Measurements from ENCODE around the gene TLL1. TPM values are rescaled to one million over a fixed set of nuclear protein-coding genes. Genes with fewer than 3 reads are reported as not detected.

The TLL1 gene
- total RNA-seq, 1 donor from 2014 or later, result 48.0 TPM

DNA sequence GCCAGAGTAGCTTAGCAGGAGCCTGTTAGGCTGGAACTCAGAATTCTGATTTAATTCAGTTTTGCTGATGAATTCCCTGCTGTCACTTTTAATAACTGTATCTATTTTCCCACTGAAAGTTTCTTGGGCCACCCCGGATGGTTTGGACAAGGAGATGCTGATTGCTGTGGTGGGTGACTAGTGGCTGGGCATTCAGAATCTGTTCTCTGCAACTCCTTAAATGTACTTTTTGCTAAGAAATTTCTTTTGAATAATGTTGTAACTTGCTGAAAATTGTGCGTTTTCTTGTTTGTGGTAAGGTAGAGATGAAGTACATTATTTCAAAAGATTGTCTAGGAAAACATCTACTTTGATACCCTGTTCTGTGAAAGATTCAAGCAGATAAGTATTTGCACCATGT lies 2.4 kb downstream of the TLL1 start:
- H3K27ac Mint-ChIP-seq (ENCODE audit: unreplicated experiment), result peak overlapping the region; percentile 82
- peak overlapping the region; percentile 96 for H3K4me3 Mint-ChIP-seq (ENCODE audit: unreplicated experiment)
- TF ChIP-seq CTCF (IDR thresholded peaks at IDR 0.05; ENCODE audit: unreplicated experiment), result no peak
- H3K27me3 Mint-ChIP-seq (ENCODE audit: unreplicated experiment), result peaks cover 3% of the 10 kb centered on the region
- H3K4me1 Mint-ChIP-seq (ENCODE audit: unreplicated experiment), result peaks cover 62% of the 10 kb centered on the region
- H3K9me3 Mint-ChIP-seq (ENCODE audit: unreplicated experiment), result no peaks in the 10 kb centered on the region
- no peak for DNase-seq (ENCODE audit: low spot score)
- H3K36me3 Mint-ChIP-seq (ENCODE audit: low read depth, unreplicated experiment), result peaks cover 4% of the 10 kb centered on the region

- no peak for TF ChIP-seq CTCF (IDR thresholded peaks at IDR 0.05; ENCODE audit: unreplicated experiment)
These were observed 4.2 kb downstream of the TLL1 start for GRCh38 chr4:165877286-165877685.

GRCh38 chr4:165879641-165880040 lies 6.6 kb downstream of the TLL1 start:
- Mint-ChIP-seq H3K36me3 (ENCODE audit: low read depth, unreplicated experiment) (peaks cover 10% of the 10 kb centered on the region), H3K27ac (ENCODE audit: unreplicated experiment) (peak overlapping the region; percentile 75), H3K4me1 (ENCODE audit: unreplicated experiment) (peaks cover 57% of the 10 kb centered on the region), H3K4me3 (ENCODE audit: unreplicated experiment) (no peak overlapping the region), H3K9me3 (ENCODE audit: unreplicated experiment) (no peaks in the 10 kb centered on the region), H3K27me3 (ENCODE audit: unreplicated experiment) (peaks cover 3% of the 10 kb centered on the region)
- peak; percentile 38 for DNase-seq (ENCODE audit: low spot score)
- no peak for TF ChIP-seq CTCF (IDR thresholded peaks at IDR 0.05; ENCODE audit: unreplicated experiment)

More at GRCh38 chr4:165877286-165877685, 4.2 kb downstream of the TLL1 start:
- no peak overlapping the region for H3K4me3 Mint-ChIP-seq (ENCODE audit: unreplicated experiment)
- peaks cover 66% of the 10 kb centered on the region for H3K4me1 Mint-ChIP-seq (ENCODE audit: unreplicated experiment)
- H3K27ac Mint-ChIP-seq (ENCODE audit: unreplicated experiment), result no peak overlapping the region
- peaks cover 10% of the 10 kb centered on the region for H3K36me3 Mint-ChIP-seq (ENCODE audit: low read depth, unreplicated experiment)
- H3K27me3 Mint-ChIP-seq (ENCODE audit: unreplicated experiment), result peaks cover 3% of the 10 kb centered on the region
- no peak for DNase-seq (ENCODE audit: low spot score)
- no peaks in the 10 kb centered on the region for H3K9me3 Mint-ChIP-seq (ENCODE audit: unreplicated experiment)

DNA sequence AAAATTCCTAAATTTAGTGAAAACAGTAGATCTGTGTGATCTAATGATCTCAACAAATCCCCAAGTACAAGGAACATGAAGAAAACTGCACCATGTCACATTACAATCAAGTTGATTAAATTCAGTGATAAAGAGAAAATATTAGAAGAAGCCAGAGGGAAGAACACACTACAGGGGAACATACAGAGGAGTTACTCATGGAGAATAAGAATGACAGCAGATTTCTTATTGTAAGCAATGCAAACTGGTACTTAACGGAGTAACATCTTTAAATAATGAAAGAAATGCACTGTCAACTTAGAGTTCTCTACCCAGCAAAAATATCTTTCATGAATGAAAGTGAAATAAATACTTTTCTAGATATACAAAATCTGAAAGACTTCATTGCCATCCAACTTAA lies 21.1 kb downstream of the TLL1 start:
- H3K36me3 Mint-ChIP-seq (ENCODE audit: low read depth, unreplicated experiment), result peaks cover 63% of the 10 kb centered on the region
- peaks cover 7% of the 10 kb centered on the region for H3K9me3 Mint-ChIP-seq (ENCODE audit: unreplicated experiment)
- no peak for TF ChIP-seq CTCF (IDR thresholded peaks at IDR 0.05; ENCODE audit: unreplicated experiment)
- peaks cover 4% of the 10 kb centered on the region for H3K4me1 Mint-ChIP-seq (ENCODE audit: unreplicated experiment)
- no peak for DNase-seq (ENCODE audit: low spot score)
- H3K27me3 Mint-ChIP-seq (ENCODE audit: unreplicated experiment), result no peaks in the 10 kb centered on the region
- H3K4me3 Mint-ChIP-seq (ENCODE audit: unreplicated experiment), result peak overlapping the region; percentile 20
- H3K27ac Mint-ChIP-seq (ENCODE audit: unreplicated experiment), result no peak overlapping the region

DNA sequence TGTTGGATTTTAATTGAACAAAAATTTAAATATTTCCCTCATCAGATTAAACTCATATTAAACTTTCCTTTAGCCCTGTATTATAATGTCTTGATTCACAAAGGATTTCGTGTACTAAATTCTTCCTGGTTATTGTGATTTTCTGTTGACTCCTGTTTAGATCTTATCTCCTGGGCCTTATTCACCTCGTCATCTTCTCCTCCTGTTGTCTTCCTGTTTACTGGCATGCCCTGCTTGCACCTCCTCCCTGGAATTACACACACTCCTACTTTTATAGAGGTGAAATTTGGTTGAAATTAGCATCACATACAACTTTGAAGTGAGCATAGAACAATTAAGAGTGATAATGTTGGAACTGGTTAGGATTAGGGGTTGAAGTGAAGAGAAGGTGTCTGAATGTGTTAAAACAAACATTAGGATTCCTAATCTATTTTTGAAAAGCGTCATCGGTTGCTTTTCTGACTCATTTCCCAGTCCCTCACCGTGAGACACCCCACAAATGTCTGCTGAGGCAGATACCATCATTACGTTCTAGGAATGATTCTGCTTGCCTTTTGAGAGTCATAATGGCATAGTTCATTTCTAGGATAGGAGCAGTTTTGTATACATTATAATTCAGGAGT lies 32.5 kb downstream of the TLL1 start:
- no peak for TF ChIP-seq CTCF (IDR thresholded peaks at IDR 0.05; ENCODE audit: unreplicated experiment)

More for the DNA sequence above, 32.5 kb downstream of the TLL1 start:
- Mint-ChIP-seq H3K27ac (ENCODE audit: unreplicated experiment) (peak overlapping the region; percentile 93), H3K4me1 (ENCODE audit: unreplicated experiment) (peaks cover 28% of the 10 kb centered on the region), H3K27me3 (ENCODE audit: unreplicated experiment) (no peaks in the 10 kb centered on the region), H3K9me3 (ENCODE audit: unreplicated experiment) (no peaks in the 10 kb centered on the region), H3K4me3 (ENCODE audit: unreplicated experiment) (peak overlapping the region; percentile 17), H3K36me3 (ENCODE audit: low read depth, unreplicated experiment) (peaks cover 13% of the 10 kb centered on the region)
- no peak for DNase-seq (ENCODE audit: low spot score)
